ENCODE data around the gene NFATC2.

GRCh38 chr20:51382986-51383821 lies 159.3 kb downstream of the NFATC2 start:
- TF ChIP-seq, protein P1, sequence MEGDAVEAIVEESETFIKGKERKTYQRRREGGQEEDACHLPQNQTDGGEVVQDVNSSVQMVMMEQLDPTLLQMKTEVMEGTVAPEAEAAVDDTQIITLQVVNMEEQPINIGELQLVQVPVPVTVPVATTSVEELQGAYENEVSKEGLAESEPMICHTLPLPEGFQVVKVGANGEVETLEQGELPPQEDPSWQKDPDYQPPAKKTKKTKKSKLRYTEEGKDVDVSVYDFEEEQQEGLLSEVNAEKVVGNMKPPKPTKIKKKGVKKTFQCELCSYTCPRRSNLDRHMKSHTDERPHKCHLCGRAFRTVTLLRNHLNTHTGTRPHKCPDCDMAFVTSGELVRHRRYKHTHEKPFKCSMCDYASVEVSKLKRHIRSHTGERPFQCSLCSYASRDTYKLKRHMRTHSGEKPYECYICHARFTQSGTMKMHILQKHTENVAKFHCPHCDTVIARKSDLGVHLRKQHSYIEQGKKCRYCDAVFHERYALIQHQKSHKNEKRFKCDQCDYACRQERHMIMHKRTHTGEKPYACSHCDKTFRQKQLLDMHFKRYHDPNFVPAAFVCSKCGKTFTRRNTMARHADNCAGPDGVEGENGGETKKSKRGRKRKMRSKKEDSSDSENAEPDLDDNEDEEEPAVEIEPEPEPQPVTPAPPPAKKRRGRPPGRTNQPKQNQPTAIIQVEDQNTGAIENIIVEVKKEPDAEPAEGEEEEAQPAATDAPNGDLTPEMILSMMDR (IDR thresholded peaks at IDR 0.05), result no peak
- TF ChIP-seq POLR2A (IDR thresholded peaks at IDR 0.05), result no peak
